ENCODE measurements around the gene PAX8. TPM values are rescaled to one million over a fixed set of nuclear protein-coding genes. Genes with fewer than 3 reads are reported as not detected.

Gene PAX8
- total RNA-seq, 1 experiment from 2014 or later = 3.4 TPM

- Histone ChIP-seq H2AFZ (ENCODE audit: low read length) (no peak within 1 kb of the TSS), H3K4me3 (ENCODE audit: low read length) (no peak within 1 kb of the TSS), H3K9me2 (replicated peaks; ENCODE audit: low read length) (no peaks in the 10 kb centered on the region), H3K9ac (ENCODE audit: low read length) (no peak within 1 kb of the TSS), H3K27me3 (ENCODE audit: low read length) (no peaks in the 10 kb centered on the region), H3K9me3 (ENCODE audit: low read length) (no peaks in the 10 kb centered on the region), H3K36me3 (ENCODE audit: low read depth, low read length) (no peaks in the 10 kb centered on the region; the same call in 1 of the 2 replicates), H3K27ac (ENCODE audit: low read length) (no peak within 1 kb of the TSS), H3K4me2 (ENCODE audit: low read length) (no peak within 1 kb of the TSS), H4K20me1 (ENCODE audit: low read length) (no peaks in the 10 kb centered on the region), H3F3A (ENCODE audit: low read length, unreplicated experiment) (no peaks in the 10 kb centered on the region), H3K79me2 (ENCODE audit: low read length) (no peaks in the 10 kb centered on the region), H3K4me1 (ENCODE audit: insufficient read depth, low read length) (no peaks in the 10 kb centered on the region)
- intact Hi-C loops (cut with micrococcal nuclease) = no loop called here
- POLR2A ChIA-PET (ENCODE audit: unreplicated experiment) = interaction anchor here (0.6 kb wide), 1 partner anchor 17 kb away, joined by 3 read pairs; no protein-coding TSS in a partner anchor
- CTCF ChIA-PET = no interaction called here
- TF ChIP-seq EZH2 (IDR thresholded peaks at IDR 0.05; ENCODE audit: low read length, unreplicated experiment) (no peak), EZH2phosphoT487 (IDR thresholded peaks at IDR 0.05; ENCODE audit: borderline replicate concordance, low read length) (no peak), CTCF (conservative IDR thresholded peaks at IDR 0.05; ENCODE audit: low read depth, low read length) (no peak)
- DNase-seq (no peak), ATAC-seq (no peak)
- no TSS peak for BruUV-seq (replicated peaks)
Measured at GRCh38 chr2:113173542-113174375, 105.0 kb downstream of the PAX8 start, which contains the start of gene PSD4. TSS of gene PSD4 (plus strand) at chr2:113173971. CDS start at chr2:113182457, 8,486 bp downstream.

- no peak overlapping the region for H3K9ac ChIP-seq (ENCODE audit: low read length)
- no peaks in the 10 kb centered on the region for H3K79me2 ChIP-seq (ENCODE audit: low read length)
- no peak overlapping the region for H3K27ac ChIP-seq (ENCODE audit: low read length)
Measured at GRCh38 chr2:113172721-113173541, 105.8 kb downstream of the PAX8 start.

More at GRCh38 chr2:113172721-113173541, 105.8 kb downstream of the PAX8 start:
- DNase-seq = no peak
- H4K20me1 ChIP-seq (ENCODE audit: low read length) = no peaks in the 10 kb centered on the region
- no peaks in the 10 kb centered on the region for H3K27me3 ChIP-seq (ENCODE audit: low read length)
- no peaks in the 10 kb centered on the region for H3K4me1 ChIP-seq (ENCODE audit: insufficient read depth, low read length)
- no peak for ATAC-seq
- ChIA-PET CTCF (no interaction called here), POLR2A (ENCODE audit: unreplicated experiment) (interaction anchor here (0.6 kb wide), 1 partner anchor 16 kb away, joined by 3 read pairs; no protein-coding TSS in a partner anchor)
- H3K4me2 ChIP-seq (ENCODE audit: low read length) = no peak overlapping the region
- H2AFZ ChIP-seq (ENCODE audit: low read length) = no peak overlapping the region
- TF ChIP-seq EZH2phosphoT487 (IDR thresholded peaks at IDR 0.05; ENCODE audit: borderline replicate concordance, low read length) = no peak
- no peak for TF ChIP-seq EZH2 (IDR thresholded peaks at IDR 0.05; ENCODE audit: low read length, unreplicated experiment)
- TF ChIP-seq CTCF (conservative IDR thresholded peaks at IDR 0.05; ENCODE audit: low read depth, low read length) = no peak
- no TSS peak for BruUV-seq (replicated peaks)
- intact Hi-C loops (cut with micrococcal nuclease) = no loop called here
- no peaks in the 10 kb centered on the region; the same call in 1 of the 2 replicates for H3K36me3 ChIP-seq (ENCODE audit: low read depth, low read length)
- no peak overlapping the region for H3K4me3 ChIP-seq (ENCODE audit: low read length)
- H3F3A ChIP-seq (ENCODE audit: low read length, unreplicated experiment) = no peaks in the 10 kb centered on the region
- no peaks in the 10 kb centered on the region for H3K9me3 ChIP-seq (ENCODE audit: low read length)
- no peaks in the 10 kb centered on the region for H3K9me2 ChIP-seq (replicated peaks; ENCODE audit: low read length)
